IMR-90 (cell line): ENCODE results near the gene OR52R1. TPM values are rescaled to one million over a fixed set of nuclear protein-coding genes. Genes with fewer than 3 reads are reported as not detected.

Experiments used
- ATAC-seq: fragments of 200-7000 bp; cut with Tn5 transposase; 2 replicates; pipeline ENCODE4 v1.9.1; 2020; ENCODE audit warnings: low read depth, mild to moderate bottlenecking, moderate library complexity
- BruUV-seq: library from RNA; stranded (reverse); fragments of 400-500 nt; replicated peaks from 2 replicates; lab custom pipeline; 2021; lab: Mats Ljungman, UMichigan
- CTCF ChIA-PET: fragments of 300-600 bp; formaldehyde crosslinking; extraction: SDS; loops from one replicate; lab custom pipeline; 2021; ENCODE audit warnings: antibody characterized with exemption; lab: Yijun Ruan, JAX
- POLR2A ChIA-PET: fragments of 300-600 bp; sonication (Branson Sonifier 250); formaldehyde crosslinking; loops from one replicate; lab custom pipeline; 2022; ENCODE audit warnings: antibody characterized with exemption; ENCODE audit not compliant: unreplicated experiment; lab: Charles Lee
- DNase-seq: peaks from one replicate; pipeline ENCODE4 v3.0.0; 2013
- H2AFZ ChIP-seq: replicated peaks from 2 replicates; pipeline ENCODE3; 2013; ENCODE audit warnings: low read length, mild to moderate bottlenecking; ENCODE audit not compliant: poor library complexity
- H2AK5ac ChIP-seq: 2 replicates; pipeline ENCODE4 v1.6.1; 2013; ENCODE audit warnings: low read depth, low read length, inconsistent platforms
- H2AK9ac ChIP-seq: replicated peaks from 2 replicates; pipeline ENCODE3; 2013; ENCODE audit warnings: mild to moderate bottlenecking, low read depth, low read length, moderate library complexity; ENCODE audit not compliant: poor library complexity
- H2BK120ac ChIP-seq: 2 replicates; pipeline ENCODE4 v1.6.1; 2013; ENCODE audit warnings: low read depth, low read length, inconsistent platforms
- H2BK15ac ChIP-seq: 3 replicates; pipeline ENCODE4 v1.6.1; 2013; ENCODE audit warnings: low read depth, low read length, inconsistent platforms
- H2BK20ac ChIP-seq: 2 replicates; pipeline ENCODE4 v1.6.1; 2013; ENCODE audit warnings: low read depth, mild to moderate bottlenecking, inconsistent platforms, low read length, moderate library complexity
- H2BK5ac ChIP-seq: 2 replicates; pipeline ENCODE4 v1.6.1; 2013; ENCODE audit warnings: mild to moderate bottlenecking, low read depth, low read length, inconsistent platforms; ENCODE audit not compliant: poor library complexity, severe bottlenecking
- H3K14ac ChIP-seq: replicated peaks from 2 replicates; pipeline ENCODE4 v1.6.1; 2013; ENCODE audit warnings: low read depth, low read length, inconsistent platforms
- H3K18ac ChIP-seq: 2 replicates; pipeline ENCODE4 v1.6.1; 2013; ENCODE audit warnings: low read depth, low read length, control low read depth
- H3K23ac ChIP-seq: 2 replicates; pipeline ENCODE4 v1.6.1; 2013; ENCODE audit warnings: low read depth, low read length, inconsistent platforms
- H3K27ac ChIP-seq: 2 replicates; pipeline ENCODE4 v1.5.1; 2013; ENCODE audit warnings: mild to moderate bottlenecking, control low read depth, low read length; ENCODE audit not compliant: insufficient read depth
- H3K27me3 ChIP-seq: 2 replicates; pipeline ENCODE4 v1.6.1; 2013; ENCODE audit warnings: low read length; ENCODE audit not compliant: control insufficient read depth, insufficient read depth
- H3K36me3 ChIP-seq: 2 replicates; pipeline ENCODE4 v1.6.1; 2013; ENCODE audit warnings: low read length, mixed read lengths; ENCODE audit not compliant: control insufficient read depth, insufficient read depth
- H3K4ac ChIP-seq: 2 replicates; pipeline ENCODE4 v1.6.1; 2013; ENCODE audit warnings: low read depth, low read length, inconsistent platforms
- H3K4me1 ChIP-seq: 2 replicates; pipeline ENCODE4 v1.6.1; 2013; ENCODE audit warnings: low read length, mixed read lengths; ENCODE audit not compliant: control insufficient read depth, insufficient read depth
- H3K4me2 ChIP-seq: 2 replicates; pipeline ENCODE4 v1.6.1; 2013; ENCODE audit warnings: low read depth, mild to moderate bottlenecking, control low read depth, low read length, moderate library complexity
- H3K4me3 ChIP-seq: 2 replicates; pipeline ENCODE4 v1.5.1; 2013; ENCODE audit warnings: low read depth, mild to moderate bottlenecking, control low read depth, low read length, moderate library complexity; ENCODE audit not compliant: insufficient read depth
- H3K56ac ChIP-seq: 2 replicates; pipeline ENCODE4 v1.6.1; 2013; ENCODE audit warnings: low read length, inconsistent platforms; ENCODE audit not compliant: insufficient read depth; ENCODE audit errors: extremely low read depth
- H3K79me1 ChIP-seq, 2 experiments: 2 replicates each; pipeline ENCODE4 v1.6.1; 2013; ENCODE audit warnings: low read length in 2 of 2, inconsistent platforms in 1 of 2, low read depth in 1 of 2
- H3K9ac ChIP-seq: 2 replicates; pipeline ENCODE4 v1.6.1; 2013; ENCODE audit warnings: low read depth, low read length, control low read depth
- H3K9me1 ChIP-seq: 2 replicates; pipeline ENCODE4 v1.6.1; 2013; ENCODE audit warnings: low read length, inconsistent platforms; ENCODE audit not compliant: insufficient read depth
- H3K9me3 ChIP-seq: 2 replicates; pipeline ENCODE4 v1.6.1; 2013; ENCODE audit warnings: low read length; ENCODE audit not compliant: control insufficient read depth, insufficient read depth
- H4K20me1 ChIP-seq: 2 replicates; pipeline ENCODE4 v1.6.1; 2013; ENCODE audit warnings: low read length, inconsistent platforms; ENCODE audit not compliant: insufficient read depth
- H4K5ac ChIP-seq: 2 replicates; pipeline ENCODE4 v1.6.1; 2013; ENCODE audit warnings: mild to moderate bottlenecking, low read depth, low read length, control low read depth
- H4K8ac ChIP-seq, 2 experiments: 2 replicates each; pipeline ENCODE4 v1.6.1; 2013; ENCODE audit warnings: low read depth in 2 of 2, low read length in 2 of 2, control low read depth in 1 of 2, inconsistent platforms in 1 of 2
- H4K91ac ChIP-seq: 2 replicates; pipeline ENCODE4 v1.6.1; 2013; ENCODE audit warnings: low read depth, low read length, inconsistent platforms; ENCODE audit not compliant: insufficient read depth
- BHLHE40 ChIP-seq: fragments of 150-350 bp; IDR thresholded peaks from 2 replicates; pipeline ENCODE4 v1.6.1; 2016; ENCODE audit warnings: mild to moderate bottlenecking, low read depth, low read length
- CEBPB ChIP-seq: IDR thresholded peaks from 2 replicates; pipeline ENCODE4 v1.6.1; 2012; ENCODE audit warnings: low read depth, low read length, improper control_type of control experiment
- CHD1 ChIP-seq: IDR thresholded peaks from 2 replicates; pipeline ENCODE4 v1.6.1; 2012; ENCODE audit warnings: low read depth, low read length, improper control_type of control experiment
- CTCF ChIP-seq: conservative IDR thresholded peaks from 2 replicates; pipeline ENCODE4 v1.5.1; 2012; ENCODE audit warnings: mild to moderate bottlenecking, low read depth, low read length, improper control_type of control experiment
- ELK1 ChIP-seq: fragments of 150-350 bp; IDR thresholded peaks from 2 replicates; pipeline ENCODE4 v1.6.1; 2016; ENCODE audit warnings: low read depth, mild to moderate bottlenecking, low read length, moderate library complexity, borderline replicate concordance
- FOS ChIP-seq: fragments of 150-350 bp; IDR thresholded peaks from 2 replicates; pipeline ENCODE4 v1.6.1; 2016; ENCODE audit warnings: low read depth, low read length
- MAFK ChIP-seq: IDR thresholded peaks from 2 replicates; pipeline ENCODE4 v1.6.1; 2012; ENCODE audit warnings: low read depth, low read length, improper control_type of control experiment
- MAZ ChIP-seq: IDR thresholded peaks from 2 replicates; pipeline ENCODE4 v1.6.1; 2012; ENCODE audit warnings: low read depth, mild to moderate bottlenecking, low read length, improper control_type of control experiment, moderate library complexity, borderline replicate concordance
- MXI1 ChIP-seq: IDR thresholded peaks from 2 replicates; pipeline ENCODE4 v1.6.1; 2012; ENCODE audit warnings: low read depth, mild to moderate bottlenecking, low read length, moderate library complexity, borderline replicate concordance
- NFE2L2 ChIP-seq: fragments of 150-350 bp; IDR thresholded peaks from 2 replicates; pipeline ENCODE4 v1.6.1; 2016; ENCODE audit warnings: low read depth, mild to moderate bottlenecking, low read length
- POLR2A ChIP-seq: IDR thresholded peaks from 2 replicates; pipeline ENCODE4 v1.6.1; 2012; ENCODE audit warnings: mild to moderate bottlenecking, low read depth, low read length
- RAD21 ChIP-seq: IDR thresholded peaks from 2 replicates; pipeline ENCODE4 v1.6.1; 2012; ENCODE audit warnings: low read length, improper control_type of control experiment
- RCOR1 ChIP-seq: IDR thresholded peaks from 2 replicates; pipeline ENCODE4 v1.6.1; 2012; ENCODE audit warnings: mild to moderate bottlenecking, low read length, improper control_type of control experiment; ENCODE audit not compliant: insufficient replicate concordance
- RFX5 ChIP-seq: IDR thresholded peaks from 2 replicates; pipeline ENCODE4 v1.8.0; 2012; ENCODE audit warnings: low read depth, mild to moderate bottlenecking, low read length, moderate library complexity
- SMC3 ChIP-seq: fragments of 150-350 bp; IDR thresholded peaks from 2 replicates; pipeline ENCODE4 v1.6.1; 2016; ENCODE audit warnings: low read depth, mild to moderate bottlenecking, antibody characterized with exemption, low read length, moderate library complexity
- USF2 ChIP-seq: fragments of 150-350 bp; IDR thresholded peaks from 2 replicates; pipeline ENCODE4 v1.6.1; 2017; ENCODE audit warnings: mild to moderate bottlenecking, antibody characterized with exemption, low read length, low read depth
- dilution Hi-C: fragments of 300-500 bp; cut with HindIII; formaldehyde crosslinking; loops from one replicate; pipeline ENCODE4 v1.14.3; 2018; ENCODE audit warnings: low sequenced_read_pairs; ENCODE audit not compliant: unreplicated experiment
- in situ Hi-C: fragments of 300-500 bp; cut with MboI; formaldehyde crosslinking; loops from 3 replicates; pipeline ENCODE4 v1.14.3; 2019; ENCODE audit warnings: low sequenced_read_pairs, inconsistent platforms, mixed read lengths
- intact Hi-C: fragments of 100-400 bp; cut with micrococcal nuclease; formaldehyde crosslinking; loops from 2 replicates; pipeline ENCODE4 v1.10.0; 2022
- polyA plus RNA-seq, 3 experiments: library from polyadenylated mRNA; depleted of rRNA; stranded (reverse); fragments of >200 nt; gene quantifications; 2 replicates each; pipeline ENCODE4 v1.2.3, GENCODE V29; 2012; ENCODE audit warnings: low replicate concordance in 1 of 3
- total RNA-seq: library from RNA; depleted of rRNA; stranded (reverse); fragments of >200 nt; gene quantifications from 2 replicates; pipeline ENCODE4 v1.2.3, GENCODE V29; 2012

OR52R1 gene
- total and polyA plus RNA-seq, 2 of the 4 experiments (the other 2 are of a cell fraction), result not detected

GRCh38 chr11:4825132-4825531 lies 21.0 kb upstream of the OR52R1 start:
- no peak for TF ChIP-seq MXI1
- TF ChIP-seq SMC3, result no peak
- no peak for TF ChIP-seq POLR2A
- TF ChIP-seq RCOR1, result no peak
- no peak for TF ChIP-seq CHD1
- TF ChIP-seq RFX5, result no peak
- TF ChIP-seq MAZ, result no peak
- TF ChIP-seq USF2, result no peak
- no peak for TF ChIP-seq ELK1
- no peak for TF ChIP-seq CTCF
- TF ChIP-seq BHLHE40, result no peak
- no peak for TF ChIP-seq CEBPB
- no peak for TF ChIP-seq NFE2L2
- no peak for TF ChIP-seq MAFK
- TF ChIP-seq RAD21, result no peak
- no peak for TF ChIP-seq FOS
- no peaks in the 10 kb centered on the region for H3K4me1 ChIP-seq
- H2AK5ac ChIP-seq, result no peak overlapping the region
- no peak overlapping the region for H2AFZ ChIP-seq
- H2BK20ac ChIP-seq, result no peak overlapping the region
- no peak overlapping the region for H2BK15ac ChIP-seq
- no peak overlapping the region for H4K5ac ChIP-seq
- H3K18ac ChIP-seq, result no peak overlapping the region
- no peak overlapping the region for H3K4me3 ChIP-seq
- no peaks in the 10 kb centered on the region for H3K79me1 ChIP-seq
- no TSS peak for BruUV-seq
- no peak overlapping the region for H4K91ac ChIP-seq
- H3K9me3 ChIP-seq, result no peaks in the 10 kb centered on the region
- H4K20me1 ChIP-seq, result no peaks in the 10 kb centered on the region
- no peaks in the 10 kb centered on the region for H3K9me1 ChIP-seq
- no peak overlapping the region for H3K56ac ChIP-seq
- no peaks in the 10 kb centered on the region; the same call in 1 of the 2 replicates for H3K27me3 ChIP-seq
- H3K27ac ChIP-seq, result no peak overlapping the region
- H2BK5ac ChIP-seq, result no peak overlapping the region
- no peak overlapping the region for H2AK9ac ChIP-seq
- CTCF ChIA-PET, result interaction anchor here (1.2 kb wide), 1 partner anchor 152 kb away, joined by 3 read pairs; no protein-coding TSS in a partner anchor
- in situ Hi-C loops (no loop called here), dilution Hi-C loops (no loop called here), intact Hi-C loops (loop anchor here (10.0 kb wide), 1 partner anchor 180 kb away; no protein-coding TSS in a partner anchor)
- no peak overlapping the region for H3K14ac ChIP-seq
- no peaks in the 10 kb centered on the region for H3K36me3 ChIP-seq
- H4K8ac ChIP-seq, result no peak overlapping the region
- POLR2A ChIA-PET, result no interaction called here
- no peak overlapping the region for H3K4ac ChIP-seq
- ATAC-seq, result no peak
- no peak overlapping the region for H3K9ac ChIP-seq
- no peak overlapping the region for H3K23ac ChIP-seq
- no peak overlapping the region for H2BK120ac ChIP-seq
- no peak for DNase-seq
- H3K4me2 ChIP-seq, result no peak overlapping the region
